ENCODE results near the gene ZNF790.

ZNF790 gene

DNA sequence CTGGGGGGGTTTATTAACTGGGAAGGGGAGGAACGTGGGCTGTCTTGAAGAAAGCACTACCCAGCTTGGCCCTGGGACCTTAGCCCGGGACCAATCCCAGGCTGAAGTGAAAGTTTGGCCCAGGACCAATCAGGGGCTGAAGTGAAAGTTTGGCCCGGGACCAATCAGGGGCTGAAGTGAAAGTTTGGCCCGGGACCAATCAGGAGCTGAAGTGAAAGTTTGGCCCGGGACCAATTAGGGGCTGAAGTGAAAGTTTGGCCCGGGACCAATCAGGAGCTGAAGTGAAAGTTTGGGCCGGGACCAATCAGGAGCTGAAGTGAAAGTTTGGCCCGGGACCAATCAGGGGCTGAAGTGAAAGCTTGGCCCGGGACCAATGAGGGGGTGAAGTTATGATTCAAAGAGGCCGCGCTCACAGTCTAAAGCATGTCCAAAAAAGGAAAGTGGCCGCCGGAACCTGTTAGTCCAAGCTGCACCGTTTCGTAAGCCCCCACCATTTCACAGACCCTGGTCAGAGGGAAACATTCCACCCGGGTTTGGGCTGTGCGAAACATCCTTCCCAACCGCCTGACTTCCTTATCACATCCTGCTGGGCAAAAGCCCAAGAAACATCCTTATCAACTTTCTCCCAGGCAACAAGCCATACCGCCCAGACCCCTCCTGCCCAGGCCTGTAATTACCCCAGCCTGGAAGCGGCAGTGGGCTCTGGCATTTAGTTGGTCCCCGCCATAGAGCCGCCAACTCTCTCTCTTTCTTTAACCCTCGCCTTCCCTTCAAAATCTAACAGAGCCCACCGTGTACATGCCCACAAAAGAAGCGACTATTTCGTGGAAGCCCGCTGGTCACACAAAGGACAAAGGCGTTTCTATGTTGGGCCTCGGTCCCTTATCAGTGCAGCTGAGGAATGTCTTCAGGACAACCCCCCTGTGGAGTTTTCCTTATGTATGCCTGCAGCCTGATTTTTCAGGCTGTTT, 66.6 kb downstream of the ZNF790 start:
- DNase-seq = no peak

All from activated naive CD4-positive, alpha-beta T cell (primary cell).